ENCODE data around the gene SAA2. TPM values are rescaled to one million over a fixed set of nuclear protein-coding genes. Genes with fewer than 3 reads are reported as not detected.

Gene SAA2
- total RNA-seq, 2 experiments from 2014 or later: 0.25 TPM; not detected in 1

GRCh38 chr11:18245396-18245795 is 3.1 kb downstream of the SAA2 start:
- H3K4me3 Mint-ChIP-seq: no peak overlapping the region
- no peak overlapping the region for H3K27ac Mint-ChIP-seq
- Histone ChIP-seq H3K4me1 (ENCODE audit: insufficient read depth, low read length) (peaks cover 14% of the 10 kb centered on the region), H3K27me3 (ENCODE audit: control insufficient read depth in 1 of 2, insufficient read depth in 2 of 2, low read length in 2 of 2) (no peaks in the 10 kb centered on the region), H3K4me3 (ENCODE audit: low read length) (no peak overlapping the region), H3K27ac (ENCODE audit: low read depth in 1 of 2, low read length in 2 of 2) (no peak overlapping the region), H3K9me3 (ENCODE audit: control insufficient read depth in 1 of 2, insufficient read depth in 1 of 2, low read length in 2 of 2) (no peaks in the 10 kb centered on the region), H3K36me3 (ENCODE audit: insufficient read depth, low read length) (no peaks in the 10 kb centered on the region)
- POLR2A ChIA-PET: no interaction called here
- no peaks in the 10 kb centered on the region for H3K36me3 Mint-ChIP-seq (ENCODE audit: low read depth)
- peaks cover 13% of the 10 kb centered on the region for H3K4me1 Mint-ChIP-seq (ENCODE audit: low read depth)
- CTCF ChIA-PET: no interaction called here
- ATAC-seq (ENCODE audit: poor library complexity): no peak
- peaks cover 4% of the 10 kb centered on the region for H3K27me3 Mint-ChIP-seq
- no peak for TF ChIP-seq CTCF (IDR thresholded peaks at IDR 0.05)
- DNase-seq: no peak
- intact Hi-C loops (cut with DNase I, micrococcal nuclease): no loop called here
- H3K9me3 Mint-ChIP-seq: no peaks in the 10 kb centered on the region

GRCh38 chr11:18243783-18244362 is 4.6 kb downstream of the SAA2 start:
- intact Hi-C loops (cut with DNase I, micrococcal nuclease): no loop called here
- peaks cover 4 to 10% of the 10 kb centered on the region in 2 experiments for H3K27me3 ChIP-seq (ENCODE audit: control insufficient read depth in 1 of 2, insufficient read depth in 2 of 2, low read length in 2 of 2)
- no peaks in the 10 kb centered on the region for H3K9me3 ChIP-seq (ENCODE audit: control insufficient read depth in 1 of 2, insufficient read depth in 1 of 2, low read length in 2 of 2)
- TF ChIP-seq CTCF (IDR thresholded peaks at IDR 0.05): peak; percentile 69
- Mint-ChIP-seq H3K9me3 (no peaks in the 10 kb centered on the region), H3K4me1 (ENCODE audit: low read depth) (peaks cover 13% of the 10 kb centered on the region), H3K36me3 (ENCODE audit: low read depth) (no peaks in the 10 kb centered on the region), H3K27ac (no peak overlapping the region), H3K27me3 (peaks cover 13% of the 10 kb centered on the region), H3K4me3 (no peak overlapping the region)
- H3K4me3 ChIP-seq (ENCODE audit: low read length): no peak overlapping the region
- CTCF ChIA-PET: interaction anchor here (0.6 to 1.5 kb wide), 16 partner anchors 9 to 283 kb away, joined by 3 to 5 read pairs (median 3); partner anchors contain the start of genes HPS5 and TSG101
- DNase-seq: peak; percentile 30 to 86 (median 44)
- H3K4me1 ChIP-seq (ENCODE audit: insufficient read depth, low read length): peaks cover 14% of the 10 kb centered on the region
- H3K36me3 ChIP-seq (ENCODE audit: insufficient read depth, low read length): no peaks in the 10 kb centered on the region
- no peak overlapping the region for H3K27ac ChIP-seq (ENCODE audit: low read depth in 1 of 2, low read length in 2 of 2)
- peak; percentile 54 for ATAC-seq (ENCODE audit: poor library complexity)
- POLR2A ChIA-PET: interaction anchor here (1.0 to 1.6 kb wide), 2 partner anchors 150 to 282 kb away, joined by 3 to 4 read pairs; partner anchors contain the start of gene LDHA

- H3K27ac Mint-ChIP-seq: no peak overlapping the region
- H3K27me3 ChIP-seq (ENCODE audit: control insufficient read depth in 1 of 2, insufficient read depth in 2 of 2, low read length in 2 of 2): peaks cover 4 to 10% of the 10 kb centered on the region in 2 experiments
- H3K4me3 ChIP-seq (ENCODE audit: low read length): no peak overlapping the region
- H3K9me3 ChIP-seq (ENCODE audit: control insufficient read depth in 1 of 2, insufficient read depth in 1 of 2, low read length in 2 of 2): no peaks in the 10 kb centered on the region
- POLR2A ChIA-PET: no interaction called here
- H3K36me3 Mint-ChIP-seq (ENCODE audit: low read depth): no peaks in the 10 kb centered on the region
- no peak overlapping the region for H3K27ac ChIP-seq (ENCODE audit: low read depth in 1 of 2, low read length in 2 of 2)
- H3K4me1 Mint-ChIP-seq (ENCODE audit: low read depth): peaks cover 4% of the 10 kb centered on the region
- peaks cover 28% of the 10 kb centered on the region for H3K27me3 Mint-ChIP-seq
- DNase-seq (no peak), ATAC-seq (ENCODE audit: poor library complexity) (no peak)
- H3K9me3 Mint-ChIP-seq: no peaks in the 10 kb centered on the region
- peaks cover 6% of the 10 kb centered on the region for H3K4me1 ChIP-seq (ENCODE audit: insufficient read depth, low read length)
- intact Hi-C loops (cut with DNase I, micrococcal nuclease): loop anchor here in 1 of 2 experiments (10.0 kb wide), 1 partner anchor 525 kb away; no protein-coding TSS in a partner anchor
- TF ChIP-seq CTCF (IDR thresholded peaks at IDR 0.05): no peak
- no peak overlapping the region for H3K4me3 Mint-ChIP-seq
- H3K36me3 ChIP-seq (ENCODE audit: insufficient read depth, low read length): no peaks in the 10 kb centered on the region
- CTCF ChIA-PET: no interaction called here
These were observed 8.8 kb downstream of the SAA2 start for GRCh38 chr11:18239655-18240054.
